ENCODE data around the gene PDE1C.

Gene PDE1C

GRCh38 chr7:31986878-31987518 lies 83.2 kb downstream of the PDE1C start:
- no peak for DNase-seq

- DNase-seq, result no peak
Measured at GRCh38 chr7:31982962-31983361, 87.2 kb downstream of the PDE1C start.

GRCh38 chr7:31981874-31982390 lies 88.3 kb downstream of the PDE1C start:
- no peak for DNase-seq

GRCh38 chr7:31979690-31980330 lies 90.4 kb downstream of the PDE1C start:
- no peak for DNase-seq

- no peak for DNase-seq
Measured at GRCh38 chr7:31975546-31975945, 94.7 kb downstream of the PDE1C start.

GRCh38 chr7:31974351-31974750 lies 95.9 kb downstream of the PDE1C start:
- DNase-seq, result no peak

- DNase-seq, result no peak
Measured at GRCh38 chr7:31971049-31971667, 99.0 kb downstream of the PDE1C start.

- no peak for DNase-seq
Measured at GRCh38 chr7:31970501-31970900, 99.7 kb downstream of the PDE1C start.

- DNase-seq, result no peak
Measured at GRCh38 chr7:31963569-31964175, 106.5 kb downstream of the PDE1C start.

GRCh38 chr7:31962246-31962645 lies 108.0 kb downstream of the PDE1C start:
- DNase-seq, result no peak

GRCh38 chr7:31958226-31958625 lies 112.0 kb downstream of the PDE1C start:
- DNase-seq, result no peak

- no peak for DNase-seq
Measured at GRCh38 chr7:31957756-31958155, 112.5 kb downstream of the PDE1C start.

GRCh38 chr7:31957090-31957720 lies 113.0 kb downstream of the PDE1C start:
- no peak for DNase-seq

GRCh38 chr7:31955641-31956040 lies 114.6 kb downstream of the PDE1C start:
- DNase-seq, result no peak

GRCh38 chr7:31955021-31955420 lies 115.2 kb downstream of the PDE1C start:
- DNase-seq, result no peak

- DNase-seq, result no peak
Measured at GRCh38 chr7:31954500-31954899, 115.7 kb downstream of the PDE1C start.

GRCh38 chr7:31953432-31953831 lies 116.8 kb downstream of the PDE1C start:
- no peak for DNase-seq

- no peak for DNase-seq
Measured at GRCh38 chr7:31950091-31950755, 120.0 kb downstream of the PDE1C start.

GRCh38 chr7:31948029-31948428 lies 122.2 kb downstream of the PDE1C start:
- no peak for DNase-seq

- DNase-seq, result no peak
Measured at GRCh38 chr7:31940167-31940566, 130.0 kb downstream of the PDE1C start.

GRCh38 chr7:31939076-31939475 lies 131.1 kb downstream of the PDE1C start:
- DNase-seq, result no peak

GRCh38 chr7:31938650-31939049 lies 131.6 kb downstream of the PDE1C start:
- DNase-seq, result no peak

- DNase-seq, result no peak
Measured at GRCh38 chr7:31937982-31938381, 132.2 kb downstream of the PDE1C start.

All from central memory CD4-positive, alpha-beta T cell (primary cell).